Measurements from ENCODE around the gene RAD51B. TPM values are rescaled to one million over a fixed set of nuclear protein-coding genes. Genes with fewer than 3 reads are reported as not detected.

RAD51B gene
- total and polyA plus RNA-seq, 2 experiments from 2014 or later = 10.1 to 18.0 TPM

DNA sequence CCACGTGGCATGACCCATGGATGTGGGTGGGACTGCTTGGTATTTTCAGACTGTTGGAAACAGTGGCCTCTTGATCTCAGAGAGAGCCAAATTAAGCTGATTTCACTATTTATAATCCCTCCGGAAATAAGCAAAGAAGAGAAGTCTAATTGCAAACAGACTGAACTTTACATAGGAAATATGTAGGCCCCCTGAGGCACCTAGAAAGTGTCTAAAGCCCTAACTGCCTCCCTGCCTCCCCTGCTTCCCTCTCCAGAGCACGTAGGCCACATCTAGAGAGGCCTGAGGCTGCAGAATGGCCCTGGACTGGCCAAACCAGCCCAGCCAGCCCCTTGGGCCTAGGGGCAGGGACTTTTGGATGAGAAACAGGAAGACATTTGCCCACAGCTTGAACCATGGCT, 849.5 kb downstream of the RAD51B start:
- no peaks in the 10 kb centered on the region for H3K9me3 ChIP-seq (ENCODE audit: low read depth)
- peak overlapping the region; percentile 83 for H3K27ac ChIP-seq
- H2AFZ ChIP-seq = no peak overlapping the region
- H3K36me3 ChIP-seq (replicated peaks; ENCODE audit: insufficient read depth, low read depth) = no peaks in the 10 kb centered on the region
- no peak for DNase-seq (ENCODE audit: low spot score)
- no peak overlapping the region for H3K4me2 ChIP-seq
- H4K20me1 ChIP-seq (ENCODE audit: insufficient read depth, poor library complexity, severe bottlenecking) = no peaks in the 10 kb centered on the region
- TF ChIP-seq EZH2 (IDR thresholded peaks at IDR 0.05; ENCODE audit: borderline replicate concordance) (no peak), EZH2phosphoT487 (IDR thresholded peaks at IDR 0.05; ENCODE audit: low read depth, severe bottlenecking, unreplicated experiment) (no peak)
- TF ChIP-seq, protein P1, sequence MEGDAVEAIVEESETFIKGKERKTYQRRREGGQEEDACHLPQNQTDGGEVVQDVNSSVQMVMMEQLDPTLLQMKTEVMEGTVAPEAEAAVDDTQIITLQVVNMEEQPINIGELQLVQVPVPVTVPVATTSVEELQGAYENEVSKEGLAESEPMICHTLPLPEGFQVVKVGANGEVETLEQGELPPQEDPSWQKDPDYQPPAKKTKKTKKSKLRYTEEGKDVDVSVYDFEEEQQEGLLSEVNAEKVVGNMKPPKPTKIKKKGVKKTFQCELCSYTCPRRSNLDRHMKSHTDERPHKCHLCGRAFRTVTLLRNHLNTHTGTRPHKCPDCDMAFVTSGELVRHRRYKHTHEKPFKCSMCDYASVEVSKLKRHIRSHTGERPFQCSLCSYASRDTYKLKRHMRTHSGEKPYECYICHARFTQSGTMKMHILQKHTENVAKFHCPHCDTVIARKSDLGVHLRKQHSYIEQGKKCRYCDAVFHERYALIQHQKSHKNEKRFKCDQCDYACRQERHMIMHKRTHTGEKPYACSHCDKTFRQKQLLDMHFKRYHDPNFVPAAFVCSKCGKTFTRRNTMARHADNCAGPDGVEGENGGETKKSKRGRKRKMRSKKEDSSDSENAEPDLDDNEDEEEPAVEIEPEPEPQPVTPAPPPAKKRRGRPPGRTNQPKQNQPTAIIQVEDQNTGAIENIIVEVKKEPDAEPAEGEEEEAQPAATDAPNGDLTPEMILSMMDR (IDR thresholded peaks at IDR 0.05; ENCODE audit: poor library complexity) = no peak
- H3K4me1 ChIP-seq (ENCODE audit: insufficient read depth) = peaks cover 50% of the 10 kb centered on the region
- H3K79me2 ChIP-seq = no peaks in the 10 kb centered on the region
- WGBS (ENCODE audit: low lambda C conversion rate, missing lambda C conversion rate) = 45% methylated on average over 3 of the region's 3 CpGs
- no peaks in the 10 kb centered on the region for H3K9me2 ChIP-seq (replicated peaks; ENCODE audit: insufficient read depth)
- no peaks in the 10 kb centered on the region for H3K27me3 ChIP-seq
- no peak overlapping the region for H3K4me3 ChIP-seq

DNA sequence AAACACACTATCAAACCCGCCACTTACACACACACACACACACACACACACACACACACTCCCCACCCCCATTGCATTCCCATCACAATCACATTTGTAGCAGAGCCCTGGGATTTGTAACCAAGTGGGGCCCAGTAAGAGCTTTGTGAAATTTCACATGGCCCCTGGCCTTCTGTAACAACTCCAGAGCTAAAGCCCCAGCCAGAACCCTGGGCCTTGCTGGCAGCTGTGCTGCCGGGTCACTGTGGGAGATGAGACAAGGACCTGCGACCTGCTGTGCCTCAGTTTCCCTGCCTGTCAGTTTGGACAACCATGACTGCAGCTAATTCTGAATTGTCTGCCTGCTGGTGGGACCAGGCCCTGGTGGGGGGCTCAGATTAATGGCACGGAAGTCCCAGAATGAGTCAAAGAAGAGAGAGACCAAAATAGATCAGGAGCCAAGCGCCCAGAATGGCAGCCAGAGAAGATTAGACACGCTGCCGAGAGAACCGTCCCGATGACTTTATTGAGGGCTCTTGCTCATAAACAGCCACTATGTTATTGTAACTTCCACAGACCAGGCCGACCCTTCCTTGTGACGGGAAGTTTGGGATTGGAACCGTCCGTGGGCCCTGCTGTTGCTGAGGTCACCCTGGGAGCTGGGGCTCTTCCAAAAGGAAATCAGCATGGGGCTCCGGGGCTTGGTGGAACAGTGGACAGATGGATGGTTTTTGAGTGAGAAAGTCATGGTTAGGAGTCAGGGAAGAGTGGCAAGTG, 850.2 kb downstream of the RAD51B start:
- peak overlapping the region; percentile 83 for H3K27ac ChIP-seq
- 78% methylated on average over 14 of the region's 14 CpGs for WGBS (ENCODE audit: low lambda C conversion rate, missing lambda C conversion rate)
- DNase-seq (ENCODE audit: low spot score) = no peak
- H2AFZ ChIP-seq = no peak overlapping the region
- H3K79me2 ChIP-seq = no peaks in the 10 kb centered on the region
- H3K4me3 ChIP-seq = no peak overlapping the region
- TF ChIP-seq, protein P1 (IDR thresholded peaks at IDR 0.05; ENCODE audit: poor library complexity) = no peak
- TF ChIP-seq EZH2 (IDR thresholded peaks at IDR 0.05; ENCODE audit: borderline replicate concordance) (no peak), EZH2phosphoT487 (IDR thresholded peaks at IDR 0.05; ENCODE audit: low read depth, severe bottlenecking, unreplicated experiment) (no peak)
- H3K9me2 ChIP-seq (replicated peaks; ENCODE audit: insufficient read depth) = no peaks in the 10 kb centered on the region
- H4K20me1 ChIP-seq (ENCODE audit: insufficient read depth, poor library complexity, severe bottlenecking) = no peaks in the 10 kb centered on the region
- H3K36me3 ChIP-seq (replicated peaks; ENCODE audit: insufficient read depth, low read depth) = no peaks in the 10 kb centered on the region
- no peaks in the 10 kb centered on the region for H3K9me3 ChIP-seq (ENCODE audit: low read depth)
- no peaks in the 10 kb centered on the region for H3K27me3 ChIP-seq
- no peak overlapping the region for H3K4me2 ChIP-seq
- peaks cover 53% of the 10 kb centered on the region for H3K4me1 ChIP-seq (ENCODE audit: insufficient read depth)

DNA sequence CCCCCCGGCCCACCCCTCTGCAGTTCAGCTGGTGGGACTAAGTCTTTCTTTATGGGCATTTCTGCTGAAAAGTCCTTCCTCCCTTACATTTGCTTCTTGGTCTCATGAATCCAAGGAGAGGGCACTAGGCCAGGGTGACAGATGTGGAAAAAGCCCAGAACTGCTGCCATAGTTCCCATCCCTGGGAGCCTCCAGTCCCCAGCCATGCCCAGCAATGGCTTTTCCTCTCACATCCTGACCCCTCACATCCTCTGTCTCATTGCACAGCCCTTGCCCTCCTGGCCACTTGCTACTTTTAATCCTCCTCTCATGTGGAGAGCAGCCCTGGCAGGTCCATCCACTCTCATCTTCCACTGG, 850.8 kb downstream of the RAD51B start:
- H3K36me3 ChIP-seq (replicated peaks; ENCODE audit: insufficient read depth, low read depth) = no peaks in the 10 kb centered on the region
- H2AFZ ChIP-seq = no peak overlapping the region
- no peaks in the 10 kb centered on the region for H3K9me2 ChIP-seq (replicated peaks; ENCODE audit: insufficient read depth)
- 100% methylated on average over 1 of the region's 1 CpG for WGBS (ENCODE audit: low lambda C conversion rate, missing lambda C conversion rate)
- H3K9me3 ChIP-seq (ENCODE audit: low read depth) = no peaks in the 10 kb centered on the region
- H3K27ac ChIP-seq = peak overlapping the region; percentile 83
- TF ChIP-seq, protein P1 (IDR thresholded peaks at IDR 0.05; ENCODE audit: poor library complexity) = no peak
- H4K20me1 ChIP-seq (ENCODE audit: insufficient read depth, poor library complexity, severe bottlenecking) = no peaks in the 10 kb centered on the region
- H3K27me3 ChIP-seq = no peaks in the 10 kb centered on the region
- no peak overlapping the region for H3K4me3 ChIP-seq
- DNase-seq (ENCODE audit: low spot score) = no peak
- no peaks in the 10 kb centered on the region for H3K79me2 ChIP-seq
- H3K4me2 ChIP-seq = no peak overlapping the region
- H3K4me1 ChIP-seq (ENCODE audit: insufficient read depth) = peaks cover 53% of the 10 kb centered on the region

Data from hepatocyte (in vitro differentiated cells).